Measurements from ENCODE around the gene ASF1A.

DNA sequence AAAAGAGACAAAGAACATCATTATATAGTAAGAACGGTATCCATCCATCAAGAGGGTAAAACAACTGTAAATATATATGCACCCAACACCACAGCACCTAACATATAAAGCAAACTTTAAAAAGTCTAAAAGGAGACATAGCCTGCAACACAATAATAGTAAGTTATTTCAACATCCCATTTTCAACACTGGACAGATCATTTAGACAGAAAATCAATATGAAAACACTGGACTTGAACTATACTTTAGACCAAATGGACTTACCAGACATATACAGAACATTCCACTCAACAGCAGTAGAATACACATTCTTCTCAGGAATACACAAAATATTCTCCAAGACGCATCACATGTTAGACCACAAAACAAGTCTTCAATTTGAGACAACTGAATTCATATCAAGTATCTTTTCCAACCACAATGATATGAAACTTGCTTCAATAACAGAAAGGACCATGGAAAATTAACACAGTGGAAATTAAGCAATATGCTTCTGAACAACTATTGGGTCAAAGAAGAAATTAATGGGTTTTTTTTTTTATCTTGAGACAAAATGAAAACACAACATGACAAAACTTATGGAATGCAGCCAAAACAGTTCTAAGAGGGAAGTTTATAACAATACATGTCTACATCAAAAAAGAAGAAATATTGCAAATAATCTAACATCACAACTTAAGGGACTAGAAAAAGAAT lies 23.9 kb upstream of the ASF1A start:
- no peak for TF ChIP-seq ZNF232 (CRISPR knock-in tag; IDR thresholded peaks at IDR 0.05)
- no peak for TF ChIP-seq TAF1 (IDR thresholded peaks at IDR 0.05; ENCODE audit: control insufficient read depth, extremely low read depth, insufficient read depth, low read length, severe bottlenecking)
- TF ChIP-seq, protein P1, sequence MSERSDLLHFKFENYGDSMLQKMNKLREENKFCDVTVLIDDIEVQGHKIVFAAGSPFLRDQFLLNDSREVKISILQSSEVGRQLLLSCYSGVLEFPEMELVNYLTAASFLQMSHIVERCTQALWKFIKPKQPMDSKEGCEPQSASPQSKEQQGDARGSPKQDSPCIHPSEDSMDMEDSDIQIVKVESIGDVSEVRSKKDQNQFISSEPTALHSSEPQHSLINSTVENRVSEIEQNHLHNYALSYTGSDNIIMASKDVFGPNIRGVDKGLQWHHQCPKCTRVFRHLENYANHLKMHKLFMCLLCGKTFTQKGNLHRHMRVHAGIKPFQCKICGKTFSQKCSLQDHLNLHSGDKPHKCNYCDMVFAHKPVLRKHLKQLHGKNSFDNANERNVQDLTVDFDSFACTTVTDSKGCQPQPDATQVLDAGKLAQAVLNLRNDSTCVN (CRISPR knock-in tag; IDR thresholded peaks at IDR 0.05), result no peak
- TF ChIP-seq RAD21 (CRISPR knock-in tag; conservative IDR thresholded peaks at IDR 0.05 in 1 of 2, IDR thresholded peaks at IDR 0.05 in 1 of 2), result no peak
- TF ChIP-seq POLR2AphosphoS5 (IDR thresholded peaks at IDR 0.05; ENCODE audit: control insufficient read depth, insufficient read depth, low read depth, low read length), result no peak
- TF ChIP-seq NFXL1 (CRISPR knock-in tag; IDR thresholded peaks at IDR 0.05), result no peak
- TF ChIP-seq SRF (CRISPR knock-in tag; IDR thresholded peaks at IDR 0.05), result no peak
- TF ChIP-seq, protein P2, sequence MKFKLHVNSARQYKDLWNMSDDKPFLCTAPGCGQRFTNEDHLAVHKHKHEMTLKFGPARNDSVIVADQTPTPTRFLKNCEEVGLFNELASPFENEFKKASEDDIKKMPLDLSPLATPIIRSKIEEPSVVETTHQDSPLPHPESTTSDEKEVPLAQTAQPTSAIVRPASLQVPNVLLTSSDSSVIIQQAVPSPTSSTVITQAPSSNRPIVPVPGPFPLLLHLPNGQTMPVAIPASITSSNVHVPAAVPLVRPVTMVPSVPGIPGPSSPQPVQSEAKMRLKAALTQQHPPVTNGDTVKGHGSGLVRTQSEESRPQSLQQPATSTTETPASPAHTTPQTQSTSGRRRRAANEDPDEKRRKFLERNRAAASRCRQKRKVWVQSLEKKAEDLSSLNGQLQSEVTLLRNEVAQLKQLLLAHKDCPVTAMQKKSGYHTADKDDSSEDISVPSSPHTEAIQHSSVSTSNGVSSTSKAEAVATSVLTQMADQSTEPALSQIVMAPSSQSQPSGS (CRISPR knock-in tag; IDR thresholded peaks at IDR 0.05), result no peak
